GM12864 (cell line): Measurements from ENCODE around the gene HOPX.

Source experiments
- DNase-seq: peaks from one replicate; pipeline ENCODE4 v3.0.0-alpha.2; 2011; ENCODE audit warnings: low read depth
- H3K4me3 ChIP-seq: 2 replicates; pipeline ENCODE4 v1.5.1; 2011; ENCODE audit warnings: mild to moderate bottlenecking, low read depth, low read length, control low read depth
- TF ChIP-seq, protein P1 (sequence below): IDR thresholded peaks from 2 replicates; pipeline ENCODE4 v1.5.1; 2011; ENCODE audit warnings: low read depth, mild to moderate bottlenecking, moderate library complexity, low read length, control low read depth, inconsistent platforms; ENCODE audit errors: missing control alignments

HOPX gene

GRCh38 chr4:56655627-56656345, 25.3 kb downstream of the HOPX start:
- TF ChIP-seq, protein P1, sequence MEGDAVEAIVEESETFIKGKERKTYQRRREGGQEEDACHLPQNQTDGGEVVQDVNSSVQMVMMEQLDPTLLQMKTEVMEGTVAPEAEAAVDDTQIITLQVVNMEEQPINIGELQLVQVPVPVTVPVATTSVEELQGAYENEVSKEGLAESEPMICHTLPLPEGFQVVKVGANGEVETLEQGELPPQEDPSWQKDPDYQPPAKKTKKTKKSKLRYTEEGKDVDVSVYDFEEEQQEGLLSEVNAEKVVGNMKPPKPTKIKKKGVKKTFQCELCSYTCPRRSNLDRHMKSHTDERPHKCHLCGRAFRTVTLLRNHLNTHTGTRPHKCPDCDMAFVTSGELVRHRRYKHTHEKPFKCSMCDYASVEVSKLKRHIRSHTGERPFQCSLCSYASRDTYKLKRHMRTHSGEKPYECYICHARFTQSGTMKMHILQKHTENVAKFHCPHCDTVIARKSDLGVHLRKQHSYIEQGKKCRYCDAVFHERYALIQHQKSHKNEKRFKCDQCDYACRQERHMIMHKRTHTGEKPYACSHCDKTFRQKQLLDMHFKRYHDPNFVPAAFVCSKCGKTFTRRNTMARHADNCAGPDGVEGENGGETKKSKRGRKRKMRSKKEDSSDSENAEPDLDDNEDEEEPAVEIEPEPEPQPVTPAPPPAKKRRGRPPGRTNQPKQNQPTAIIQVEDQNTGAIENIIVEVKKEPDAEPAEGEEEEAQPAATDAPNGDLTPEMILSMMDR: no peak
- 0 out of 2 replicates have a peak overlapping the region, but pooled peaks have one; percentile 1 for H3K4me3 ChIP-seq
- no peak for DNase-seq

GRCh38 chr4:56655209-56655626, 25.9 kb downstream of the HOPX start:
- no peak overlapping the region for H3K4me3 ChIP-seq
- TF ChIP-seq, protein P1: no peak
- DNase-seq: no peak

GRCh38 chr4:56654238-56654632, 26.9 kb downstream of the HOPX start:
- no peak for DNase-seq
- no peak overlapping the region for H3K4me3 ChIP-seq
- TF ChIP-seq, protein P1: no peak

- TF ChIP-seq, protein P1: no peak
- no peak for DNase-seq
- H3K4me3 ChIP-seq: no peak overlapping the region
These were observed 27.4 kb downstream of the HOPX start for GRCh38 chr4:56653461-56654237.

DNA sequence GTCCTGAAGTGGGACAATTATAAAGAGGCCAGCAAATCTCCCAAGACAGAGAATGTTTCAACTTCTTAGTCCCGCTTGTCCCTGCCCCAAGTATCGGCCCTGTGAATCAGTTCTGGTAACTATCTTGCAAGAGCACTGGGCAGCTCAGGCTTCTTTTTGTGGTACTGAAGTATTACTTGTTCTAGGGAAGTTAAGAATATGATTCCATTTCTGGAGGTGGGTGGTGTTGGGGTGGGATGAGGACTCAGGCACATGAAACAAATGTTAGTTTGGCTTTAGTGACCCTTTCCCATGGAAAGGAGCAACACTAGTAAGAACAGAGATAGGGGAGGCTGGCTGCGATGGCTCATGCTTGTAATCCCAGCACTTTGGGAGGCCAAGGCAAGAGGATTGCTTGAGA, 28.9 kb downstream of the HOPX start:
- TF ChIP-seq, protein P1: no peak

GRCh38 chr4:56651056-56651350, 30.1 kb downstream of the HOPX start:
- no peak for DNase-seq
- TF ChIP-seq, protein P1: no peak
- H3K4me3 ChIP-seq: no peak overlapping the region

More for the DNA sequence above, 28.9 kb downstream of the HOPX start:
- H3K4me3 ChIP-seq: no peak overlapping the region
- DNase-seq: no peak
